Stimulated activated CD8-positive, alpha-beta memory T cell treated with anti-CD3 and anti-CD28 coated beads, Interleukin-4, amount 100 ng/mL, for 1 hour (primary cell): ENCODE data around the gene CNTN4.

Experiments used
- DNase-seq, 2 donors: peaks; one replicate each; pipeline ENCODE4 v3.0.0-alpha.2; 2020; ENCODE audit warnings: low read depth in 2 of 2, low spot score in 1 of 2

Gene CNTN4

GRCh38 chr3:2390926-2391532 is 292.4 kb downstream of the CNTN4 start:
- DNase-seq = no peak

DNA sequence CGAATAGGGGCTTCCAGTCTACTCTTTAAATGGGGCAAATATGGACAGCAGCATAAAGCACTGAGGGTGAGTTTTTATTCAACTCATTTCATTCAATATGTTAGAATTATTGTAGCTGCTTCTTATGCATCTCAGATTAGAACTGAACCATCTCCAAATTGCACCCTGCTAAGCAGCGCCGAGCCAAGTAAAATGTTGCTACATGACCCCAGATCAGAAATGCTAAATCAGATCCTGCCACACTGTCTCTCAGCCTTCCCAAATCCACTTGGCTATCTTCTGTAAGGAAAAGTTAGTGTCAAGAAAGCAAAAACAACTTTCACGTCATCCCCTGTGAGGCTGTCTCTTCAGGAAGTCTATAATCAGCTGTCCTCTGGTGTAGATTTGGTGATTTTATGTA is 293.2 kb downstream of the CNTN4 start:
- no peak for DNase-seq

- no peak for DNase-seq
Measured at GRCh38 chr3:2392981-2393380, 294.3 kb downstream of the CNTN4 start.

DNA sequence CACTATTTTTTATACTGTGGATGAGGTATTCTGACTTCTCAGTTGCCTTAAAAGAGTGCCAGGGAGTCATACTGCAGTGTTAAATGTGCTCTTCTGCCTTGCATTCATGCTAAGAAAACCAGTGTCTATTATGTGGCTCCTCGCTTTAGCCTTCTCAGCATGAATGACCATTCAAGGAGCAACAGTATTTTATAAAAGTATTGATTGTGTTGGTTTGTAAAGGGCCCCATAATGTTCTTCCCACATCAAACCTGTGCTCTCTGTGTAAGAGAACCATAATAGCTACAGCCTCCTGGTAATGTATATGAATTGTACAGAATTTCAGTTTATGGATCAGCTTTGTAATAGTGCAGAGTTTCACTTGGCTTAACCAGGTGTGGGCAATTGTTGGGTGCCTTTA is 316.4 kb downstream of the CNTN4 start:
- no peak for DNase-seq

DNA sequence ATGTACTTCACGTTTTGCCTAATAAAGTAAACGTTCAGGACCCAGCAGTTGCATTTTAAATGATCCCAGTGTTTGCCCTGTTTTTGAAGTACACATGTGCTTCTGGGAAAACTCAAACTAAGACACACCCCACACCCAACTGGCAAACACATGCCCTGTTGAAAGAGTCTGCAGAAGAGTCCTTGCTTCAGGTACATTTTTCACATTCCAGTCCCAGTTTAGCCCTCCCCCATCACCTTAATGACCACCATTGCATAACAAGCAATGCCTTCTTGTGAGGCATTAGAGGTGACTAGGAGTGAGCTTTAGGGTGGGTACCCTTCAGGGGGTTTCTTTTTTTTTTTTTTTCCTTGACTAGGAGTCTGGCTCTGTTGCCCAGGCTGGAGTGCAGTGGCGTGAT is 322.3 kb downstream of the CNTN4 start:
- DNase-seq = no peak

DNA sequence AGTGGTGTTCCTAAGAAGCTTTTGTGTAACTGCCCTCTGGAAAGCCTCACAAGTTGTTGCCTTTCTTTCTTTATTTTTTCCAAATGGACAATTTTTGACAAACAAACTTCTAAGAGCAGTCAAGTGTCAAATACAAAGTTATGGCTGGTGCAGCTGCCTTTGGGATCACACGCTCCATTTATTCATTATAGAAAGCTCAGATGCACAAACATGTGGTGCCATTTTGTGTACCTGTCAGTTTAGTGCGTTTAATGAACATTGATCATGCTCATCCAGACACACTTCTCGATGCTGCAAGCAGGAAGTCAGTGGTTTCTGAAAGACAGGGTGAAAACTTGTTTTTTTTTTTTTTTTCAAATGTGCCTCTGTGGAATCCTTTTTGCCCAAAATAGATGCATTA is 324.5 kb downstream of the CNTN4 start:
- DNase-seq = no peak

GRCh38 chr3:2441558-2441957 is 342.9 kb downstream of the CNTN4 start:
- DNase-seq = no peak

DNA sequence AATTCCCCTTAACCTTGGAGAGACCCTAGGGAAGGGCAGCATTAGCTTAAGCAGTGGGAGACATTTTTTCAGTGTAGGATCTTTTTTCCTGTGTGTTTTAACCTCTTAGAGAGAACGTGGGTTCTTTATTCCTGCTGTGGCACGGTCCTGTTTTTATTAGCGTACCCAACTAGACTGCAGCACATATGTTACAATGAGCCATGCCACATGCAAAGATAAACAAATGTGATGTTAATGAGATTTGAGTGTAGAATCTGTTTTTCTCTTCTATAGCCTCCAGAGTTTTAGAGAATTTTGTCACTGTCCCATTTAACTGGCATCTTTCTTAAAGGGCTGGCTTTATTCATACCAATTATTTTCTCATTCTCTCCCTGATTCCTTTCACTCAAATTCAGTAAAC is 347.5 kb downstream of the CNTN4 start:
- no peak for DNase-seq

DNA sequence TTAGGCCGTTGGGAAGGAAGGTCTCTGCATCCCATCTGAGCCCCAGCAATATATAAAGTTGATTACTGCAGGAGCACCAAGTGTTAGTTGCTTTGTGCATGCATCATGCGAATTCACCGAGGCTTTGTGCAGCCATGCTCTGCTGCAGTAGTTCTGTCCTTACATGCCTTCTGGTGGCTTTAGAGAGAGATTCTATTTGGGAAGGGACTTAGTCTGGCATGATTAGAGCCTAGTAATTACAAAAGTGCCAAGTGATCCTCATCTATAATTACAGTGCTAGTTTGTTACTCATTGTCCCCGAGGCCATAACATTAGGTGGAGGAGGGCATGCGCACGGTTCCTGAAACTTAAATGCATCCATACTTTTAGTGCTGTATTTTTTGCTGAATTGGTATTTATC is 353.6 kb downstream of the CNTN4 start:
- DNase-seq = no peak

DNA sequence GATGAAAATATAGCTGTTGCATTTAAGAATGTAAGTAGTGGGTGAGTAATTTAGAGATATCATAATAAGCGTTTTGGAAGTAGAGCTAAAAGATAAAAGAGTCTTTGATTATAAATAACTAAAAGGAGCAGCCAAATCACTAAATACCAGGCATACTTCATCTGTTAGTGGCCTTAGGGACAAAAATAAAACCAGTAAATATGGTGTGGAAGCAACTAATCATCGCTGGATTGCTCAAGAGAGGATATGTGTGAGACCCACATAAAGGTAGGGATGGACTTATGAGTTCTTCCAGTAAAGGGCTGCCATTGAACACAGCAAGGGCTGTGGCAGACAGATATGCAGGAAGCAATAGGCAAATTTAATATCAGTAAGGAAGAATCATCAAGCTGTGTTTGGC is 356.2 kb downstream of the CNTN4 start:
- DNase-seq = no peak

DNA sequence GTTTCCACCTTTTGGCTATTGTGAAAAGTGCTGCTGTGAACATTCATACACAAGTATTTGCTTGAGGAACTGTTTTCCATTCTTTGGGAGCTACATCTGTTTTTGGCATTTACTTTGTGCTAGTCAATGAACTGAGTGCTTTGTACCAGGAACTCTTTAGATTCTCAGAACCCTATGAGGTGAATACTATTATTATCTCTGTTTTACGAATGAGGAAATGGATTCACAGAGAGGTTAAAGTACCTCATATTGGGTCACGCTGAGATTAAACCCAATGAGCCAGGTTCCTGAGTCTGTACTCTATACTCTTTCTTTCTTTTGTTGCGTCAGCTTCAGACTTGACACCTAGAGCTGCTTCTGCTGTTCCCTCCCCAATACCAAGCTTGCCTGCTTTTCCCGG is 358.1 kb downstream of the CNTN4 start:
- no peak for DNase-seq

DNA sequence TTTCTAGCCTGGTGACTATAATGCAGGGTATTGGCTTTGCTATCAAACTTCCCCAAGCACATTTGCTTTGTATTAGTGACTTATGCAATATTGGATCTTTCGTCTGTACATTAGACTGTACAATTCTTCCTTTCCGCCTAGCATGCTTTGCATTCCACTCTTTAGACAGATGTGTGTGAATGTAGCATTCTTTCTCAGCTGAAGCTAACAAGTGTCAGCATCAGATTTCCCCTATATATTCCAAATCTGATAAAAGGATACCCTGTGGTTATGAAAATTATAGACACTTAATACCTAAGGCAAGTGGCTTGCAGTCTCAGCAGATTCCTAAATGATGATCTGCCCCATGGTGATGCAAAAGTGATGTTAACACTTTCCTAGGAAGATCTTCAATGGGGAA is 360.1 kb downstream of the CNTN4 start:
- DNase-seq = no peak

- DNase-seq = no peak
Measured at GRCh38 chr3:2465842-2466241, 367.2 kb downstream of the CNTN4 start.

DNA sequence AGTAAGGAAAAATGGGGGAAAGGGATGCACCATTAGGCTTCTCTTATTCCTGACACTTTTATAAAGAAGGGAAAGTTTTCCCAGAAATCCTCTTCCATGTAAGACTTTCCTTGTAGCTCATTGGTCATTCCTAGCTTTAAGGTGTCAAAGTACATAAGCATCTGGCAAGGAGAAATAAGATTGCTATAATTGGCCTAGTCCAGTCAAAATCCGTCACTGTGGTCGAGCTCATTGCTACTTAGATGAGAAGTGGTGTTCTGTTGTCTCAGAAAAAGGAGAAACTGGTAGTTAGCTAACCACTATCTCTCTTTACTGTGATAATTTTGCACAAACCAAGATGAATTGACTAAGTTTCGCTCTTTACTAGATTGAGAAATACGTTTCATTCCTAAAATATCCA is 370.1 kb downstream of the CNTN4 start:
- DNase-seq = no peak

DNA sequence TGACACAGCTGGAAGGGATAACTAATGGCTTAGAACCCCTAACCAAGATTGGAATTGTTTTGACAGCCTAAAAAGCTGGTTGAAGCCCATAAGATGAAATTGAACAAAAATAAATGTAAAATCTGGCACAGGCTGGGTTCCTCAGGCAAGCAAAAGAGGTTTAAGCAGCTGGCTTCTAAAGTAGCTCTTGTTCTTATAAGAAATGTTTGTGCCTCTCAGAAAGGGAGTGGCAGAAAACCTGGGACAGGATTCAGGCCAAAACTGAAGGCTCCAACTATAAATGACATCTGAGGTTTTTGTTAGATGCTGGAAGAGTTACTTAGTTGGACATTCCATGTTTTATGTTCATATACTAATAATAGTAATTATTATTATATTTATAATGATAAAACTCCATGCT is 378.3 kb downstream of the CNTN4 start:
- no peak for DNase-seq

- DNase-seq = no peak
Measured at GRCh38 chr3:2477620-2478019, 379.0 kb downstream of the CNTN4 start.

GRCh38 chr3:2484162-2485026 is 385.7 kb downstream of the CNTN4 start:
- DNase-seq = no peak

- no peak for DNase-seq
Measured at GRCh38 chr3:2485027-2485375, 386.3 kb downstream of the CNTN4 start.

DNA sequence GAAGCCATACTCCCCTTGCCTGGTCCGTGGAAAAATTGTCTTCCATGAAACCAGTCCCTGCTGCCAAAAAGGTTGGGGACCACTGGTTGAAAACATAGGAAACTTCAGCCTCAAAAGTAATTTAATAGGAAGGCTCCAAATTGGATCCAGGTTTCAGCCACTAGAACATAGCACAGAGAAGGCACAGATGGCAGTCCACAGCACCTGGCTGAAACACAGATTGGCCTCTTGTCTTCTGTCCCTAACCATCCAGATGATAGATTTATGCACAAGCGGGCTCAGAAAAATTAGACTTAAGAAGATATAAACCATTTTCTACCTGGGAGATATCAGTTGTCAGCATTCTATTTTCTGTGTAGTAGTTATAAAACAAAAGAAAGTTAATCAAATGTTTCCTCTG is 397.1 kb downstream of the CNTN4 start:
- DNase-seq = no peak

- DNase-seq = no peak
Measured at GRCh38 chr3:2504912-2505311, 406.2 kb downstream of the CNTN4 start.

DNA sequence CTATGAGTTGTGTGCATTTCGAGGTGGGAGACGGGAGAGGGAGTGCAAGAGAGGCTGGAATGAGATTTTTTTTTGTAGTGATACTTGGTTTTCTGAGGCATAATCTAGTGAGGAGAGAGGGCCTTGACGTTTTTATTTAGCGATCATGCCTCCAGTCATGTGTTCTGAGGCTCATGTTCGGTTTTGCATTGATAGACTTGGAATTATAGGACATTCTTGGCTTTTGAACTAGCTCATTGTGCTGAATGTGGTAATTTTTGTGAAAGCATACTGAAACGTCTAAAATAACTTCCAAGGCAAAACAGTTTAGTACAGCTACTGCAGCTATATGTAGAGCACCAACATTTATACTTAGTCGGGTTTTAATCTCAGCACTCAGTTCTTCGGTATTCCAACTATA is 408.1 kb downstream of the CNTN4 start:
- no peak for DNase-seq

DNA sequence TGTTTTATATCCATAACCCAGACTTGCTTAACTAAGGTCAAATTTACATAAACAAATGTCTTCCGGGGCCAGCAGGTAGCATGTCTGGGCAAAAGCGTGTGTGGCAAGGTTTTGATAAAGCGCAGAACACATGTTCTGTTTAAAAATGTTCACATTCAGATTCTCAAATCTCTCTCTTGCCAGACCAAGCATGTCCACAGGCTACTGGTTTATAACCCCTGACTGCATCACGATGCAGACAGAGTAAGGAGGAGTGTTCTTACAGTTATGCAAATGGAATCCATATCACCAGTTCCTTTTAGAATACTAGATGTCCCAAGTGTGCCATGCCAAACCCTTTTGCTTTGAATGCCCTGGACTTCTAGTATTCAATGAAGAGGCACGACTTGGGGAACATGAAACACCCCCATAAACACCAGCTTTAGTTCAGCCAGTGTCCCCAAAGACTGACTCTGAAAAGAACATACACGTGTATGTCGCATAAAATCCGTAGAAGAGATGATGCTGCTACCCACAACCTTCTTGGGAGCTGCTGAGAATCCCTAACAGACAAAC is 412.0 kb downstream of the CNTN4 start:
- DNase-seq = no peak

GRCh38 chr3:2511356-2511755 is 412.7 kb downstream of the CNTN4 start:
- no peak for DNase-seq
